IMR-90 (cell line): ENCODE results near the gene C16orf96.

ENCODE experiments used
- BHLHE40 ChIP-seq: fragments of 150-350 bp; IDR thresholded peaks from 2 replicates; pipeline ENCODE4 v1.6.1; 2016; ENCODE audit warnings: mild to moderate bottlenecking, low read depth, low read length
- CEBPB ChIP-seq: IDR thresholded peaks from 2 replicates; pipeline ENCODE4 v1.6.1; 2012; ENCODE audit warnings: low read depth, low read length, improper control_type of control experiment
- CHD1 ChIP-seq: IDR thresholded peaks from 2 replicates; pipeline ENCODE4 v1.6.1; 2012; ENCODE audit warnings: low read depth, low read length, improper control_type of control experiment
- FOS ChIP-seq: fragments of 150-350 bp; IDR thresholded peaks from 2 replicates; pipeline ENCODE4 v1.6.1; 2016; ENCODE audit warnings: low read depth, low read length
- MAZ ChIP-seq: IDR thresholded peaks from 2 replicates; pipeline ENCODE4 v1.6.1; 2012; ENCODE audit warnings: low read depth, mild to moderate bottlenecking, low read length, improper control_type of control experiment, moderate library complexity, borderline replicate concordance
- MXI1 ChIP-seq: IDR thresholded peaks from 2 replicates; pipeline ENCODE4 v1.6.1; 2012; ENCODE audit warnings: low read depth, mild to moderate bottlenecking, low read length, moderate library complexity, borderline replicate concordance
- NFE2L2 ChIP-seq: fragments of 150-350 bp; IDR thresholded peaks from 2 replicates; pipeline ENCODE4 v1.6.1; 2016; ENCODE audit warnings: low read depth, mild to moderate bottlenecking, low read length
- POLR2A ChIP-seq: IDR thresholded peaks from 2 replicates; pipeline ENCODE4 v1.6.1; 2012; ENCODE audit warnings: mild to moderate bottlenecking, low read depth, low read length
- RAD21 ChIP-seq: IDR thresholded peaks from 2 replicates; pipeline ENCODE4 v1.6.1; 2012; ENCODE audit warnings: low read length, improper control_type of control experiment
- RCOR1 ChIP-seq: IDR thresholded peaks from 2 replicates; pipeline ENCODE4 v1.6.1; 2012; ENCODE audit warnings: mild to moderate bottlenecking, low read length, improper control_type of control experiment; ENCODE audit not compliant: insufficient replicate concordance
- RFX5 ChIP-seq: IDR thresholded peaks from 2 replicates; pipeline ENCODE4 v1.8.0; 2012; ENCODE audit warnings: low read depth, mild to moderate bottlenecking, low read length, moderate library complexity
- SMC3 ChIP-seq: fragments of 150-350 bp; IDR thresholded peaks from 2 replicates; pipeline ENCODE4 v1.6.1; 2016; ENCODE audit warnings: low read depth, mild to moderate bottlenecking, antibody characterized with exemption, low read length, moderate library complexity
- TF ChIP-seq, protein P1 (sequence below): conservative IDR thresholded peaks from 2 replicates; pipeline ENCODE4 v1.5.1; 2012; ENCODE audit warnings: mild to moderate bottlenecking, low read depth, low read length, improper control_type of control experiment
- TF ChIP-seq, protein P2 (sequence below): fragments of 150-350 bp; IDR thresholded peaks from 2 replicates; pipeline ENCODE4 v1.6.1; 2016; ENCODE audit warnings: low read depth, mild to moderate bottlenecking, low read length, moderate library complexity, borderline replicate concordance

DNA sequence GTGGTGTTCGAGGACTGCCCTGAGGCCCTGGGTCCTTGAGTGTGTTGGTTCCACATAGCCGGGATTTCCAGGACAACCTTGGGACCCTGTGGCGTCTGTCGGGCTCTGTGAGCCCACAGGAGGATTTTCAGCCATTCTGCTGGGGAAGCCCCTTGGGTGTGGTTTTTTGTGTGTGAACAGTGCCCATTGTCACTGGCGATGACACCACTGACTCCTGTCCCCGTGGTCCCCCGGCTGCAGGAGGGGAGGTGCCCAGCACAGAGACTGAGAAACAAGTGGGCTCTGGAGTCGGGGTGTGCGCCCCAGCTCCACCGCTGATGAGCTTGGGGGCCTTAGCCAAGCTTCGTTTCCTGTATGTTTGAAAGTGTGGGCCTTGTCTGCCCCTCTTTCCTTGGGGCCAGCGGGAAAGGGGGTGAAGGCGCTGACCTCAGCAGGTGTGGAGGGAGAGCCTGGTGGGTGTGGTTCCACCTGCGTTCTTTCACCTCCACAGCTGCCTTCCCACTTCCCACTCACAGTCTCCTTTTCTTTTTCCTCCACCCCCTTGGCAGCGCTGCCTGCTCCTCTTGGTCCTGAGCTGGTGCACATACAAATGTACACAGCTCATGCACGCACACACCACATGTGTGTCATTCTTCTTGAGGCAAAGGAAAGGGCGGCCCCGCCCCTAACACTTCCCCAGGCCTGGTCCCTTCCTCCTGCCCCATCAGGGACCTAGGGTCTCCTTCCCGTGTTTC is 84.6 kb downstream of the C16orf96 start:
- TF ChIP-seq, protein P1, sequence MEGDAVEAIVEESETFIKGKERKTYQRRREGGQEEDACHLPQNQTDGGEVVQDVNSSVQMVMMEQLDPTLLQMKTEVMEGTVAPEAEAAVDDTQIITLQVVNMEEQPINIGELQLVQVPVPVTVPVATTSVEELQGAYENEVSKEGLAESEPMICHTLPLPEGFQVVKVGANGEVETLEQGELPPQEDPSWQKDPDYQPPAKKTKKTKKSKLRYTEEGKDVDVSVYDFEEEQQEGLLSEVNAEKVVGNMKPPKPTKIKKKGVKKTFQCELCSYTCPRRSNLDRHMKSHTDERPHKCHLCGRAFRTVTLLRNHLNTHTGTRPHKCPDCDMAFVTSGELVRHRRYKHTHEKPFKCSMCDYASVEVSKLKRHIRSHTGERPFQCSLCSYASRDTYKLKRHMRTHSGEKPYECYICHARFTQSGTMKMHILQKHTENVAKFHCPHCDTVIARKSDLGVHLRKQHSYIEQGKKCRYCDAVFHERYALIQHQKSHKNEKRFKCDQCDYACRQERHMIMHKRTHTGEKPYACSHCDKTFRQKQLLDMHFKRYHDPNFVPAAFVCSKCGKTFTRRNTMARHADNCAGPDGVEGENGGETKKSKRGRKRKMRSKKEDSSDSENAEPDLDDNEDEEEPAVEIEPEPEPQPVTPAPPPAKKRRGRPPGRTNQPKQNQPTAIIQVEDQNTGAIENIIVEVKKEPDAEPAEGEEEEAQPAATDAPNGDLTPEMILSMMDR, result no peak
- TF ChIP-seq MXI1, result no peak
- no peak for TF ChIP-seq NFE2L2
- no peak for TF ChIP-seq RCOR1
- no peak for TF ChIP-seq POLR2A
- TF ChIP-seq, protein P2, sequence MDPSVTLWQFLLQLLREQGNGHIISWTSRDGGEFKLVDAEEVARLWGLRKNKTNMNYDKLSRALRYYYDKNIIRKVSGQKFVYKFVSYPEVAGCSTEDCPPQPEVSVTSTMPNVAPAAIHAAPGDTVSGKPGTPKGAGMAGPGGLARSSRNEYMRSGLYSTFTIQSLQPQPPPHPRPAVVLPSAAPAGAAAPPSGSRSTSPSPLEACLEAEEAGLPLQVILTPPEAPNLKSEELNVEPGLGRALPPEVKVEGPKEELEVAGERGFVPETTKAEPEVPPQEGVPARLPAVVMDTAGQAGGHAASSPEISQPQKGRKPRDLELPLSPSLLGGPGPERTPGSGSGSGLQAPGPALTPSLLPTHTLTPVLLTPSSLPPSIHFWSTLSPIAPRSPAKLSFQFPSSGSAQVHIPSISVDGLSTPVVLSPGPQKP, result no peak
- no peak for TF ChIP-seq CEBPB
- no peak for TF ChIP-seq RAD21
- TF ChIP-seq CHD1, result no peak
- no peak for TF ChIP-seq FOS
- TF ChIP-seq BHLHE40, result no peak
- no peak for TF ChIP-seq MAZ
- TF ChIP-seq SMC3, result no peak
- TF ChIP-seq RFX5, result no peak
